ENCODE results near the gene SPOCK3.
"Not testable (repeated sequence)": the region's sequence is repeated elsewhere in the genome, so short reads cannot be mapped to it uniquely, and the experiment has no call there.

SPOCK3 gene

DNA sequence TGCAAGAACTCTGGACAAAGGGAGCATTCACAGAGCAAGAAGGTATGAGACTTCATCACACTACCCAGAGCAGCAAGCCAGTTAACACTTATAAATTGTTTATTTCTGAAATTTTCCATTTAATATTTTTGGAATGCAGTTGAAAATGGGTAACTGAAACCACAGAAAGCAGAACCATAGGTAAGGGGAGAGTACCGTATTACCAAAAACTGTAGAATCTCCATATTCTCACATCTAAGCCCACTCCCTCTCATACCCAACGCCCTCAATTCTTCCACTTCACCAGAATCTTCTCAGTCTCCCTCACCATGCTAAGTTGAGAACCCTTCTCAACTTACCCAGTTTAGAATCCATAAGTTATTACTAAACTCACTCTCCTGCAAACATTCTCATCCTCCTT, 277.8 kb downstream of the SPOCK3 start:
- DNase-seq (ENCODE audit: low read depth) = no peak

DNA sequence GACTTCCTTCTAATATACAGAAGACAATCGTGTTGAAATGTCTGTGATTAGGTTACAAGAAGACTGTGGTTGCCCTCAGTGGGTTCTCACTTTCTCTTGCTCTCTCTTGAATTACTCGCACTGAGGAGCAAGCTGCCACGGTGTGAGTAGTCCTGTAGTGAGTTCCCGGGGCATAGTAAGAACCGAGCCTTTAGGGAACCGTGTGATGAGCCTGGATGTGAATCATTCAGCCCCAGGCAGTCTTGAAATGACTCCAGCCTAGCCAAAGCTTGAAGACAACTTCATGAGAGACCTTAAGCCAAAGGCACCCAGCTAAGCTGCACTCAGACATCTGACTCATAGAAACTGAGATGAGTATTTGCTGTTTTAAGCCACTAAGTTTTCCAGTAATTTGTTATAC, 292.7 kb downstream of the SPOCK3 start:
- no peak for DNase-seq (ENCODE audit: low read depth)

DNA sequence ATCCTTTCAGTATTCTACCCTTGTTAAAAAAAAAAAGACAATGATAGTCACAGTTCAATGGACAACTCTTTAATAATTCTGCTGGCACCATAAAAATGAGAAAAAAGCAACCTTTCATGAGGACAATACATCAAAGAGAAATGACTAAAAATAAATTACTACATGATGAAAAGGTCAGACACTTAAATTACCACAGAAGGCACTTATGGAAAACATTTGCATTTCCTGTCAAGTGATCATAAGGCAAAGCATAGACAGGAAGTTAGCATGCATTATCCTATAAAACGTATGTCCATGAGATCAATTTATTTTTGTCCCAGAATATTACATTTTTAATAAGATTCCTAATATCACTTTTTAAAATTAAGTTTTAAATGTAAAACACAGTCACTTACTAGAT, 303.8 kb downstream of the SPOCK3 start:
- DNase-seq (ENCODE audit: low read depth) = no peak

DNA sequence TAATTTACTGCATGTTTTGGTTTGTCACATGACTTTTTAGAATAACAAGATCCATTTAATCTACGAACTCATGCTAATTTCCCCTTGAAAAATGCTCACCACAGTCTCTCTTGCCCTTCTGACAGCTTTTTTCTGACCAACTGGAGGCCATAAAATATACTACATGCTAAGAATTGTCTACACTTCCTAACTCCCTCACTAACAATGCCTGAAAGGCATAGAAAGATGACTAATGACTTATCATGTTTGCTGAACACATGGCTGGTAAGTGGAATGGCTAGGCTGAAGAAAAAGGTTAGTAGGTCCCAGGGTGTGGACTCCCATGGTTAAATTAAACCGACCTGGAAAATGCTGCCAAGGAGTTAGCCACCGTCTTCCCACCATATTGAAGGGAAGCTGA, 309.9 kb downstream of the SPOCK3 start:
- DNase-seq (ENCODE audit: low read depth) = no peak

DNA sequence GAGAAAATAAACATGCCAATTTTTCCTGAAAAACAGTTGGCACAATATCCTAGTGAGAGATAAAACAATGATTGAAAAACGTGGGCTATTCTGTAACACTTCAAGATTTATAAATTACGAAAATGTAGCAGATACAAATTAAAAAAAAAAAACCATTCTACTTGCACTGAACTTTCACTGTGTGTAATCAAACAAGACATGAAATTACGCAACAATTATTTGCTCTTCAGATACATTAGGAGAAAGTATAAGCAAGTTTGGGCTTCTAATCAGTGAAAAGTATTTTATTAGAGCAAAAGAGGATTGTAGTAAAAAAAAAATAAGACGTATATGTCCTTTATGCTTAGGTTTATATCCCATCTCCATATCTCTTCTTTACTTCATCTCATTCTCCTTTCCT, 320.4 kb downstream of the SPOCK3 start:
- DNase-seq (ENCODE audit: low read depth) = no peak

DNA sequence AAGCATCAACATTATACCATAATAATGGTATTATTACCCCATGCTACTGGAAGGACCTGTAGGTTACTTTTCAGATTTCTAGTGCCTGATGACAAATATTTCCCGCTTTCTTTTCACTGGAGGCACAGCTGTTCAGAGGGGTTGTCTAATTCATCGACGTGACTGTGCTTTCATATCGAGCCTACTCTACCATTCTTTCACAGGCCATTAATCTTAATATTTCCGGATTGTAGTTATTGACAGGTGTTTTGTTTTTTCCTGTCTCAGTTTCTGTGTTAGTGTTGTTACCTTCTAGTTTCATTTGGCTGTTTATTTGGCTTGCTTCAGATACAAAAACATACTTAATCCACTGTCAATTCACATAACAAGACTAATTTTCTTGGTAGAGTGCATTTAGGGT, 330.9 kb downstream of the SPOCK3 start:
- DNase-seq (ENCODE audit: low read depth) = no peak

DNA sequence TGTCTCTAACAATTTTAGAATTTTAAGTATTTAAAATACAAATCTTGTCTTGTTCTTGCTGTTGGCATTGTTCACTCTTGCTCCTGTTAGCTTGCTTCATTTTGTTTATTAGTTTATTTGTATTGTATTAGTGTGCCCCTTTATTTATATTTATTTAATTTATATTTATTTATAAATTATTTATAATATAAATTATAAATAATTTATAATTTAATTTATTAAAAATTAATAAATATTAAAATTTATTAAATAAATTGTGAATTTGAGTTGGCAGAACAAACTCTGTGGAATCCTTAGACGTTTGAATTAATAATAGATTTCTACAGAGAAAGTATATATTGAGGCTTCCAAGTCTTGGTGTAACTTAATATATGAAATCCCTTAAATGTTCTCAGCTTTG, 331.4 kb downstream of the SPOCK3 start:
- DNase-seq (ENCODE audit: low read depth) = no peak

DNA sequence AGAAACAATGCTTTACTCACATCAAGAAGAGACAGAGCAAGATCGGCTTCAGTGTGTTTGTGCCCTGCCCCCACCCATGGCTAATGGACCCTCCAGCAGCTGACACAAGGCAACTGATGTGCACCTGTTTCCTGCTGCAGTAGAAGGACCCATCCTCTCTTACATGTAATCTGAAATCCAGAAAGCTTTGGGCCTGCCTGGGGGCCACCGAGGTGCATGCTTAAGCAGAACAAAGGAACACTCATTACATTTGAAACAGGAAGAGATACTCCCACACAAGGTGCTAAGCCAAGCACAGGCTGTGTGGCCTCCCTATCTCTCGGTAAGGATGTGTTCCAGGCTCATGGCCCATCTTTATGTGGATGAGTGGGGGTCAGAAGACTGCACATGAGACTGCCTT, 338.0 kb downstream of the SPOCK3 start:
- DNase-seq (ENCODE audit: low read depth) = no peak

DNA sequence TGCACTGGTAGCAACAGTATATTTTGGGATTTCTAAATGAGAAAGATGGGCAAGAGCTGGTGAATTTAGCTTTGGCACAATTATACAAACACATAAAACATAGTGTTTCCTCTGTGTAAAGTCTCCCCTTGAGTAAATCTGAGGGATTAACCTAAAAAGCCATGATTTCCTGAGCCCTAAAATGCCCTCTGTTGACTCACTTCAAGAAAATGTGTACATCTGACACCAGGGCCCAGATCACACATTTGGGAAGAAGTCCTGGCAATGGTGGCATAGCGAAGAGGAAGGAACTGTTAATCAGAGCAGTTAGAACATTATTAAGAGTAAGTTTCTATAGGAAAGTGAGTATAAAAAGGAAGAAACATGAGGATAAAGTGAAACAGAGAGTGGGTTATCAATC, 338.5 kb downstream of the SPOCK3 start:
- DNase-seq (ENCODE audit: low read depth) = no peak

DNA sequence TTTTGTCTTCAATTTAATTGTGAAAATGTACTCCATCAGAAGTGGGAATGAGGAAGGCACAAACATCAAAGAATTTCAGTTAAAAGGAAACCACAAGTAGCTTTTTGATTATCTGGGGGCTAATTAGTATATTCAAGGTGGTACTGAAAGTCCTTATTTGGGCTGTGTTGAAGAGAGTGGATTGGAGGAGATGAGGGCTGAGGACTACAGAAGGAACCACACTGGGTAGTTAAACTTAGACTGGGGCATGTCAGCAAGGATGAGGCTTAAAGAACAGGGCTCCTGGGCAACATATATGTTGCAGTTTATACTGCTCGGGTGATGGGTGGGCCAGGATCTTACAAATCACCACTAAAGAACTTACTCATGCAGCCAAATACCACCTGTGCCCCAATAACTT, 346.8 kb downstream of the SPOCK3 start:
- no peak for DNase-seq (ENCODE audit: low read depth)

DNA sequence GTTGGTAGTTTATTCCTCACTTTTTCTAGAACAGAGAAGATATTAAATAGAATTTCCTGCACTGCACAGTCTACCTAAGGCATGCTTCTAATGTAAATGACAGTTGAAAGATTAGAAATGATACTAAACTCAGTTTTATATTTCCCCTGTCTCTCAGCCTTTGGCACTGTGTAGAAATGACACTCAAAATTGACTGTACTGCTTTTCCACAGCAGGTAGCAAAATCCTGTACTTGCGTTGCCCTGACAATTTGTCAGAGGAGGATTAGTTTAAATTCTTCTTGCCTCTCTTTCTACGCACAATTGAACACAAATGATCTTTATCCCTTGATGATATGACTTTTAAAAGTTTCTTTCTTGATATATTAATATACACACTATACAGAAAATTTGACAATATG, 347.6 kb downstream of the SPOCK3 start:
- DNase-seq (ENCODE audit: low read depth) = no peak

DNA sequence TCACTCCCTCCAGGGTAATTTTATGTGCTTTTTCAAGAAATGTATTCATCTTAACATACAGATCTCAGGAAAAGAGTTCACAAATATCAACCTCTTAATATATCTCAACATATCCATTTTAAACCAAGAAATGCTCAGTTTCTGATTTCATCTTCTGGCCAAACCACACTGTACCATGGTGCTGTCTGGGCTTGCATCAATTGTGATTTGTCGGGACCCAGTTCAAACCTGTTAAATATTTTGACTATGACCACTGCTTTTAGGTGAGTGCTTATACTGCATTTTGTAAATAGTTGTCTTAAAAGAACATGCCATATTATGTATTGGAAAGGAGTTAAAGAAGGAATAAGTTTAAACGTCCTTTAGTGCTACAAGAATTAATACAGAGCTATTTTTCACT, 352.1 kb downstream of the SPOCK3 start:
- no peak for DNase-seq (ENCODE audit: low read depth)

DNA sequence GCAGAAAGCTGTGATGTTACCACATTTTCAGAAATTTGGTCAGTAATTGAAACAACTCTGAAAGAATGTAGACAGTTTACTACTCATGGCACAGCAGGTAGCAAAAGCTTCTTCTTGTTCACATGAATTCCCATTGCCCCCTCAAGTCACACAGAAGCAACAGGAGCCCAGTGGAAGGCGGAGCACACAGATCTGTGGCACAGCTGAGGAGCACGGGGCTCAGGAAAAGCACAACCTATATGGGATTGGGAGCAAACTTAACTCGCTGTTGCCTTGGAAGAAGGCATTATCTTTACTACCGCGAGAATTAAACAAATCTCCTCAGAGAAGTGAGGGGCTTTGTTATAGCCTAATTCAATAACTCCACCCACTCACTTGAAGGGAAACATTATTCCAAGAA, 358.5 kb downstream of the SPOCK3 start:
- no peak for DNase-seq (ENCODE audit: low read depth)

DNA sequence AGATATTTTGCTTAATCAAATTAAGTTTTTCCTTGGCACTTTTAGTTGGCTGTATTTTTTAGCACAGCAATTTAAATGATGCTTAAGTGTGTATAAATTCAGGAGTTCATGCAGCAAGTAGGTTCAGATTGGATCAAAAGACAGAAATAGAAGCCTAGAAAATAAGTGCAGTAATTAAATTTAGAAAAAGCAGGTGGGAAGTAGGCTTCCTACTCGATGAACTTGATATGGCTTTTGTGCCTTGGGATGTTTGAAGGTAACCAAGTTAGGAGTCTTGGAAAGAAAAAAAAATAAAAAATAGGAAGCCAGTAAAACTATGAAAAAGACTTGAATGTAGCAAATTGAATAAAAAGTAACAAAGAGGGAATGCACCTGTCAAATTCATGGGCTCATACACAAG, 372.3 kb downstream of the SPOCK3 start:
- DNase-seq (ENCODE audit: low read depth) = no peak

DNA sequence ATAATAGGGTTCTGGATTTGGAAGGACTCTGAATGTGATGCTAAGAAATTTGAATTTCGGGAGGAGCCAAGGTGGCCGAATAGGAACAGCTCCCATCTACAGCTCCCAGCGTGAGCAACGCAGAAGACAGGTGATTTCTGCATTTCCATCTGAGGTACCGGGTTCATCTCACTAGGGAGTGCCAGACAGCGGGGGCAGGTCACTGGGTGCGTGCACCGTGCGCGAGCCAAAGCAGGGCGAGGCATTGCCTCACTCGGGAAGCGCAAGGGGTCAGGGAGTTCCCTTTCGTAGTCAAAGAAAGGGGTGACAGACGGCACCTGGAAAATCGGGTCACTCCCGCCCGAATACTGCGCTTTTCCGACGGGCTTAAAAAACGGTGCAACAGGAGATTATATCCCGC, 383.9 kb downstream of the SPOCK3 start:
- DNase-seq (ENCODE audit: low read depth) = not testable (repeated sequence)

DNA sequence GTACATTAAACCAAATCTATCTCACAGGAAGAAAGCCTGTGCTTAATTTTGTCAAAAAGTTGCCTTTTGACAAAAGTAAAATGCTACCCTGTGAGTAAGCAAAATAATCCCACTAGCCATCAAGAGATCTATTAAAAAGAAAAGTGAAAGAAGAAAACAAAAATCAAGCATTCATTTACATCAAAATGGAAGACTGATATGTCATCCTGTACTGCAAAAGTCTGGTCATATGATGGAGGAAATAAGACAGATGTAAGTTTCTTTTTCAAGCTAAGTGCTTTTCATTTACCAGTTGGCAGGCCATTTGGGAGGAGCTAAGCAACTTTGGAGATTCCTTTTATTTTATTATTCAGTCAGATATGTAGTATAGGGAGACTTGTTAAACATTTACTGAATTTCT, 387.4 kb downstream of the SPOCK3 start:
- no peak for DNase-seq (ENCODE audit: low read depth)

DNA sequence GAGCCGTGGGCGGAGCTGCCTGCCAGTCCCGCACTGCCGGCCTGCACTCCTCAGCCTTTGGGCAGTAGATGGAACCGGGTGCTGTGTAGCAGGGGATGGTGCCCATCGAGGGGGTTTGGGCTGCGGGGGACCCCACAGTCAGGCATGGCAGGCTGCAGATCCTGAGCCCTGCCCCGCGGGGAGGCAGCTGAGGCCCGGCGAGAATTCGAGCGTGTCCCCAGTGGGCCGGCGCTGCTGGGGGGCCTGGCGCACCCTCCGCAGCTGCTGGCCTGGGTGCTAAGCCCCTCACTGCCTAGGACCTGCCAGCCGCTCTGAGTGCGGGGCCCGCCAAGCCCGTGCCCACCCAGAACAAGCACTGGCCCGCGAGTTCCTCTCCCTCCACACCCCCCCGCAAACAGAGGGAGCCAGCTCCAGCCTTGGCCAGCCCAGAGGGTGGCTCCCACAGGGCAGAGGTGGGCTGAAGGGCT, 391.5 kb downstream of the SPOCK3 start:
- no peak for DNase-seq (ENCODE audit: low read depth)

DNA sequence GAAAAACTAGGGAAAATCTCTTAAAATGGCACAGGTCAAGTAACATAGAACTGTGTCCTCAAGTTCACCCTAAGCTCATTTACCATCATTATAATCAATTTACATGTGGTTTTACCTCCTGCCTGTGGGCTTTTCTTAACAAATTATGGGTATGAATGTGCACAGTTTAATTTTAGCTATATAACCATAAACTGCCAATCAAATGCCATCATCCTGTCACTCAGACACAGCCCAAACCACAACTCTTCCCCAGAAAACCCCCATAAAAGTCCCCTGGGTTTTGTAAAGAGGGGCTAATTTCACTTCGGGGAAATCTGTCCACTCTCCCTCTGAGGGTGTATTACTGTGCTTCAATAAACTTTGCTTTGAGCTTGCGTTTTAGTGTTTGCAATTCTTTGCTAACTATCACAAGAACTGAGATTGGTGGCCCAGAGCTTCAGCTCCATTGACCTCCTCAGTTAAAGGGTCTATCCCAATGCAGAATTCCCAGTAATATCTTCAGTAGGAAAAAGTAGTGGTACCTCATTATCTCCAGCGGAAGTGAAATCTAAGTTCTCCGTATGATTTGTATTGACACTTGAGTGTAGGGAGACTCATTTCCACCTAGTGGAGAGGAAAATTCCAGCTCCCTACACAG, 394.6 kb downstream of the SPOCK3 start:
- DNase-seq (ENCODE audit: low read depth) = no peak

DNA sequence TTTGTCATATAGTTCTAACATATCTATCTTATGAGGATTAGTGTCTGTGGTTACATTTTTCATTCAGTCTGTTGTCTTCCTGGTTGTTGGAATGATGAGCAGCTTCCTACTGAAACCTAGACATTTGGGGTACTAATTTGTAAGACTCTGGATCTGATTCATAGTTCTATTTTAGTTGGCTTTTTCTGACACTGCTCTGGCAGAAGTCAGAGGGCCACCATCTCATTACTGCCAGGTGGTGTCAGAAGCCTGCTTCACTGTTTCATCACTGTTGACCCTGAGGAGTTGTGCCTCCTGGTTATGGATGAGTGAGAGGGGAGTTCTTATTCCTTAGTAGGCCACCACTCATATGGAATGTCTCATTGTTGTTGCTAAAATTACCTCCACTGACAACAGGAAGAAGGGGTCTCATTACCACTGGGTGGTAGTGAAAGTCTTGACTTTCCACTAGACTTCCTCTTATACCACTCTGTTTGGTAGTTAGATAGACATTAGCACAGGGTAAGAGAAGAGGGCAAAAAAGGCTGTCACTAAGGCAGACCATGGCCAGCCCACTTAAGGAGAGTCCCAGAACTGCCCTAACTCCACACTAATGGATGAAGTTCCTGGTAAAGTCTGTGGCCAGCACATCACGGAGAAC, 395.2 kb downstream of the SPOCK3 start:
- no peak for DNase-seq (ENCODE audit: low read depth)

DNA sequence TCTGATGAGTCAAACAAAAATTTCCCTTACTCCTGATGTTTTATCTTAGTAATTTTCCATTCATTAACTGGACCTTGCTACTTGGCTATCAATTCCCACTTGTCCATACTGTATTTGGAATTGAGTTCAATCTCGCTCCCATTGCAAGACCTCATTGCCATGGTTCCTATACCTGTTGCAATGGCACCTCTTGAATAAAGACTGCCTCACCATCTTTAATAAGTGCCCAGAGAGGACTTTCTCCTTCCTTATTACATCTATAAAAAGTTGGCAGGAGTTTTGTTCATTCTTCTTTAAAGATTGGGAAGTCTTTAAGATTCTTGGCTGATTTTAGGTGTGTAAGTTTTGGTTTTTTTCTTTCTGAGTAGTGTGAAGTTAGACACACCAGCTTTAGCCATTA, 397.4 kb downstream of the SPOCK3 start:
- no peak for DNase-seq (ENCODE audit: low read depth)

DNA sequence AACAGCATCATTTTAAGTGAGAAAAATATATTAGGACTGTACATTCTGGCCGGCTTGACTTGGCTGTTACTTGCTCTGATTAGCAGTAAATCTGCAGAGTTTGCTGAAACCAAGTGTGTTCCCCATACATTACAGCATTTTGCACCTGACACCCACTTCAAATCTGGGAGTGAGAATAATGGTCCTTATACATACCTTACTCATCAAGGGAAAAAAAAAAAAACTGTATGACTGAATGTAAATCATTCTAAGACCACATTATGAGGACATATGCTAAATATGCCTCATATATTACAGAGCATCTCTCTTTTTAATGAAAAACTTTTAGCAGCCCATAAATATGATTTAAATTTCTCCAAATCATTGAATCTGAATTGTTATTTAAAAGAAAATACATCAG, 406.7 kb downstream of the SPOCK3 start:
- DNase-seq (ENCODE audit: low read depth) = no peak

DNA sequence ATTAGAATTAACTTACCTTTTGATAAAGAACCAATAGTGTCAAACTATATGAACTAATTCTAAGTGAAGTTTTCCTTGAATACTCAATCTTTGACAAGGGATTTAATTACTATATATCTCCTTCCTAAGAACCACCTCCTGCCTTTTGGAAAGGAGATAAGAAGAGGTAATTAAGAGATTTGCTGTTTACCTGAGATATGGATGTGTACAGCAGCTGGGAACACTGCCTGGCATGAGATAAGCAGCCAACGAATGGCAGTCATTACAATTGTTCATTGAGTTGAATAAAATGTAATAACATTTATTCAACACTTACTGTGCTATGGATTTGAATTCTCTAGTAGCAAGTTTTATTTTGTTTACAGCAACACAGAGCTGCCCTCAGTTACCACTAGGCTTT, 407.1 kb downstream of the SPOCK3 start:
- DNase-seq (ENCODE audit: low read depth) = no peak

DNA sequence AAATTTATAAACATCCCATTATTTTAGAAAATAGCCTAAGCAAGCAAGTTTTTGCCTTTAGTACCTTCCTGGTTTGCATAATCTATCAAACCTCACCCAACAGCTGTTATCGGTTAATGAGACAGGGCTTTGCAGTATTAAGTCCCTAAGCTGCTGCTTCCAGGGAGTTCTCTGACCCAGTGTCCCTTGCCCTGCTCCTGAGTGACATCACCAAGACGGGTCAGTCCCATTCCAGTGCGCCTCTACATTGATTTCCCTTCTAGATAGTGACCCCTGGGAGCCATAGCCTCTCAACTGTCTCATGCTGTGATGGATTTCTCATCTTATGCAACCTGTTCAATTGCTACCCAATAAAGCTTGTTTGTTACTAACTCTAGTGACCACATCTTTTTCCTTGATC, 410.4 kb downstream of the SPOCK3 start:
- no peak for DNase-seq (ENCODE audit: low read depth)

DNA sequence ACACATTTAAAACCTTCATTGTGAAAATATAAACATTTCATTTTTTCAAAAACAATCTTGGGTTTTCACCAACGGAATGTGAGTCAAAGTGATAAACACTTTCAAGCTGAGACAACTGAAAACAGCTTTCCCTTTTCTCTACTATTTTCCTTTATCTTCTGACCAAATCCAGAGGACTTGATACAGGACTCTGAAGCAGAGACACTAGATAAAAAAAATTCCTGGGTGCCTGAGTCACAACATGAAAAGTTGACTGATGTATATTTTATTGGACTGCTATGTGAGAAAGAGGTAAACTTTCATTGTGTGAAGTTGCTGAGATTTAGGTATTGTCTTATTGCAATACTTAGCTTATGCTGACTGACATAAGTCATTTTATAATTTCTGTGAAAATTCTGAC, 411.2 kb downstream of the SPOCK3 start:
- DNase-seq (ENCODE audit: low read depth) = no peak

Data from T-helper 22 cell (primary cell).